ENCODE measurements around the gene OR11L1.

Gene OR11L1

DNA sequence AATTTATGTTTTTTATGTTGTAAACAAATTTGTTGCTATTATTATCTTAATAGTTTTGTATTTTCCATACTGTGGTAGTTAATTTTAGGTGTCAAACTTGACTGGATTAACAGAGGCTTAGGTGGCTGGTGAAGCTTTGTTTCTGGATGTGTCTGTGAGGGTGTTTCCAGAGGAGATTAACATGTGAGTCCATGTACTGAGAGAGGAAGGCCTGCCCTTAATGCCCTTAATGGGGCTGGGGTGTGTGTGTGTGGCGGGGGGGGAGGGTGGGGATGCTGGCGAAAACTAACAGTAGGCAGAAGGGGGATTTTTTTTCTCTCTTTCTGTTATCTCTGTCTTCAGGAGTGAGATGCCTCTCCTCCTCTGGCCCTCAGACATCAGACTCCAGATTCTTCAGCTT, 19.6 kb downstream of the OR11L1 start:
- Histone ChIP-seq H3K79me2 (ENCODE audit: insufficient read depth, low read depth) (no peaks in the 10 kb centered on the region), H3K4me2 (no peak overlapping the region), H3K4me1 (ENCODE audit: low read depth, poor library complexity, severe bottlenecking) (no peaks in the 10 kb centered on the region), H3K4me3 (IDR thresholded peaks at IDR 0.05; ENCODE audit: insufficient read depth, low read depth, low read length) (no peak overlapping the region), H3K27ac (no peak overlapping the region), H3K9ac (no peak overlapping the region), H3K36me3 (ENCODE audit: insufficient read depth) (no peaks in the 10 kb centered on the region; the same call in 1 of the 2 replicates), H2AFZ (ENCODE audit: low read depth) (no peak overlapping the region), H3K27me3 (ENCODE audit: insufficient read depth, low read depth) (no peaks in the 10 kb centered on the region), H4K20me1 (ENCODE audit: insufficient read depth) (no peaks in the 10 kb centered on the region)
- TF ChIP-seq, protein P1, sequence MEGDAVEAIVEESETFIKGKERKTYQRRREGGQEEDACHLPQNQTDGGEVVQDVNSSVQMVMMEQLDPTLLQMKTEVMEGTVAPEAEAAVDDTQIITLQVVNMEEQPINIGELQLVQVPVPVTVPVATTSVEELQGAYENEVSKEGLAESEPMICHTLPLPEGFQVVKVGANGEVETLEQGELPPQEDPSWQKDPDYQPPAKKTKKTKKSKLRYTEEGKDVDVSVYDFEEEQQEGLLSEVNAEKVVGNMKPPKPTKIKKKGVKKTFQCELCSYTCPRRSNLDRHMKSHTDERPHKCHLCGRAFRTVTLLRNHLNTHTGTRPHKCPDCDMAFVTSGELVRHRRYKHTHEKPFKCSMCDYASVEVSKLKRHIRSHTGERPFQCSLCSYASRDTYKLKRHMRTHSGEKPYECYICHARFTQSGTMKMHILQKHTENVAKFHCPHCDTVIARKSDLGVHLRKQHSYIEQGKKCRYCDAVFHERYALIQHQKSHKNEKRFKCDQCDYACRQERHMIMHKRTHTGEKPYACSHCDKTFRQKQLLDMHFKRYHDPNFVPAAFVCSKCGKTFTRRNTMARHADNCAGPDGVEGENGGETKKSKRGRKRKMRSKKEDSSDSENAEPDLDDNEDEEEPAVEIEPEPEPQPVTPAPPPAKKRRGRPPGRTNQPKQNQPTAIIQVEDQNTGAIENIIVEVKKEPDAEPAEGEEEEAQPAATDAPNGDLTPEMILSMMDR (conservative IDR thresholded peaks at IDR 0.05; ENCODE audit: low read depth, low read length): no peak

DNA sequence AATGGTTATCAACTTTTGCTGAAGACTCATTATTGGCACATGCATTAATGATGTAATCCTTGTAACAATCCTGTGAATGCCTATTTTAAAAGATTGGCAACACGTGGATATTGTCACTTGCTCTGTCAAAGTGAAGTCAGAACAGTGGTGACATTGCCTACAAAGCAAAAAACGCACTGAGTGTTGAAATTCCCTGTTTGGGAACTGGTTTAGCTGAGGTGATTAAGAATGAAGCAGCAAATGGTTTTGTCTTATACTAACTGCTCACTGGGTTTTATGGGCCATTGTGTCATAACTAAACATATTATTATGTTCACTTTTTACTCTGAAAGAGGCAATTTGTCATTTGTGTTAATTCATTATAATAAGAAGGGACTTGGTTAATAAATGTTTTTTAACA, 29.1 kb downstream of the OR11L1 start:
- Histone ChIP-seq H4K20me1 (ENCODE audit: insufficient read depth) (no peaks in the 10 kb centered on the region), H2AFZ (ENCODE audit: low read depth) (no peak overlapping the region), H3K79me2 (ENCODE audit: insufficient read depth, low read depth) (no peaks in the 10 kb centered on the region), H3K36me3 (ENCODE audit: insufficient read depth) (no peaks in the 10 kb centered on the region), H3K4me3 (IDR thresholded peaks at IDR 0.05; ENCODE audit: insufficient read depth, low read depth, low read length) (no peak overlapping the region), H3K4me2 (no peak overlapping the region), H3K4me1 (ENCODE audit: low read depth, poor library complexity, severe bottlenecking) (no peaks in the 10 kb centered on the region), H3K27ac (no peak overlapping the region), H3K27me3 (ENCODE audit: insufficient read depth, low read depth) (no peaks in the 10 kb centered on the region), H3K9ac (no peak overlapping the region)
- TF ChIP-seq, protein P1 (conservative IDR thresholded peaks at IDR 0.05; ENCODE audit: low read depth, low read length): no peak

DNA sequence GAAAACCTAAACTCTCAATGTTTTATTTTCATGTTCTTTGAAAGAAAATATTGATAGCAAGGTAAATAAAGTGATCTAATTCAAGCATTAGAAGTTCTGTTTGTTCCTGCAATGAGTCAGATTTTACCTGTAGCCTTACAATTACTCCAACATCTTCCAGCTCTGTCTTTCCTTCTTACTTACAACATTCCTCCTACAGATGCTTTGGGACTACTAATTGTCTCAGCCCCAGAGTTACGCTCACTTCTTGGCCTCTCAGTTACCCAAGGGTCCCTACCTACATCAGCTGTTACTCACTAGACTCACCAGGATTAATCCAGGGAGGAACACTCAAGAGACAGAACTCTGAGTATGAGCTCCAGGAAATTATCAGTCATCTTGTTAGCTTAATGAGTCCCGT, 44.2 kb downstream of the OR11L1 start:
- H3K79me2 ChIP-seq (ENCODE audit: insufficient read depth, low read depth): no peaks in the 10 kb centered on the region
- H3K9ac ChIP-seq: no peak overlapping the region
- no peak overlapping the region for H3K4me2 ChIP-seq
- no peaks in the 10 kb centered on the region for H3K4me1 ChIP-seq (ENCODE audit: low read depth, poor library complexity, severe bottlenecking)
- H3K36me3 ChIP-seq (ENCODE audit: insufficient read depth): no peaks in the 10 kb centered on the region
- no peak overlapping the region for H3K4me3 ChIP-seq (IDR thresholded peaks at IDR 0.05; ENCODE audit: insufficient read depth, low read depth, low read length)
- no peaks in the 10 kb centered on the region for H3K27me3 ChIP-seq (ENCODE audit: insufficient read depth, low read depth)
- H2AFZ ChIP-seq (ENCODE audit: low read depth): no peak overlapping the region
- H4K20me1 ChIP-seq (ENCODE audit: insufficient read depth): no peaks in the 10 kb centered on the region
- TF ChIP-seq, protein P1 (conservative IDR thresholded peaks at IDR 0.05; ENCODE audit: low read depth, low read length): no peak
- H3K27ac ChIP-seq: no peak overlapping the region

All from KMS-11 (cell line).